Tibial nerve (tissue), 4 donors: ENCODE measurements around the gene MICU2.

Experiments used
- EP300 ChIP-seq, 2 donors: sonication (generic); formaldehyde crosslinking; IDR thresholded peaks; one replicate each; pipeline ENCODE4 v1.6.1; 2017; ENCODE audit warnings: antibody characterized with exemption in 2 of 2, mild to moderate bottlenecking in 1 of 2
- TF ChIP-seq, protein P1 (sequence below), 5 experiments: fragments of 200-600 bp in 3 of 5; fragments of 450-650 bp in 2 of 5; sonication (generic) in 3 of 5; IDR thresholded peaks; one replicate each; pipeline ENCODE4 v1.5.1; 2016 to 2019; ENCODE audit warnings: antibody characterized with exemption in 5 of 5, mild to moderate bottlenecking in 3 of 5, moderate library complexity in 2 of 5

DNA sequence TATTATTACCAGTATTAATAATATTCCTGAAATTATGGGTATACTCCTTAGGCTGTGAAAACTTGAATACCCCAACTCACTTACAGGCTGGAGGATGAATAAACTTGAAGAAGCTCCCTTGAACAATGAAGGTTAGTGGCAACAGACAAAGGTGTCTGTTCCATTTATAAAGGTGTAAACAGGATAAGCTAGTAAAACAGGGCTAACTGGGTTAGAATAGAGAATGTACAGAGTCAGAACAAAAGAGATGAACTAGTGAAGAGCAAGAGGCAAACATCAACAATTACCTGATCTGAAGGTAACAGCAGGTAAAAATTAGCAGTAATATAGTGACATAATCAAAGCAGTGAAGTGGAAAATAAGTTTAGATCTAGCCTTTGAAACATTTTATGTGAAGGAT is 23.2 kb downstream of the MICU2 start:
- TF ChIP-seq, protein P1, sequence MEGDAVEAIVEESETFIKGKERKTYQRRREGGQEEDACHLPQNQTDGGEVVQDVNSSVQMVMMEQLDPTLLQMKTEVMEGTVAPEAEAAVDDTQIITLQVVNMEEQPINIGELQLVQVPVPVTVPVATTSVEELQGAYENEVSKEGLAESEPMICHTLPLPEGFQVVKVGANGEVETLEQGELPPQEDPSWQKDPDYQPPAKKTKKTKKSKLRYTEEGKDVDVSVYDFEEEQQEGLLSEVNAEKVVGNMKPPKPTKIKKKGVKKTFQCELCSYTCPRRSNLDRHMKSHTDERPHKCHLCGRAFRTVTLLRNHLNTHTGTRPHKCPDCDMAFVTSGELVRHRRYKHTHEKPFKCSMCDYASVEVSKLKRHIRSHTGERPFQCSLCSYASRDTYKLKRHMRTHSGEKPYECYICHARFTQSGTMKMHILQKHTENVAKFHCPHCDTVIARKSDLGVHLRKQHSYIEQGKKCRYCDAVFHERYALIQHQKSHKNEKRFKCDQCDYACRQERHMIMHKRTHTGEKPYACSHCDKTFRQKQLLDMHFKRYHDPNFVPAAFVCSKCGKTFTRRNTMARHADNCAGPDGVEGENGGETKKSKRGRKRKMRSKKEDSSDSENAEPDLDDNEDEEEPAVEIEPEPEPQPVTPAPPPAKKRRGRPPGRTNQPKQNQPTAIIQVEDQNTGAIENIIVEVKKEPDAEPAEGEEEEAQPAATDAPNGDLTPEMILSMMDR (IDR thresholded peaks at IDR 0.05): no peak
- TF ChIP-seq EP300 (IDR thresholded peaks at IDR 0.05): no peak
